HepG2 (cell line): ENCODE measurements around the gene SUSD3. TPM values are rescaled to one million over a fixed set of nuclear protein-coding genes. Genes with fewer than 3 reads are reported as not detected.

Experiments
- CCAR2 ChIP-seq: fragments of 200-400 bp; formaldehyde crosslinking; optimal IDR thresholded peaks from 2 replicates; pipeline ENCODE3; 2018; ENCODE audit warnings: low read depth, mild to moderate bottlenecking, low read length, moderate library complexity
- CHD4 ChIP-seq: fragments of 200-600 bp; sonication (generic); IDR thresholded peaks from 2 replicates; pipeline ENCODE4 v1.7.0; 2017; ENCODE audit warnings: mild to moderate bottlenecking, low read length, borderline replicate concordance
- HOXD1 ChIP-seq: sonication (generic); formaldehyde crosslinking; IDR thresholded peaks from 2 replicates; pipeline ENCODE4 v1.5.0; 2020; ENCODE audit warnings: missing genetic modification reagents
- JDP2 ChIP-seq: sonication (generic); formaldehyde crosslinking; IDR thresholded peaks from 2 replicates; pipeline ENCODE4 v1.8.1; 2022; ENCODE audit warnings: missing genetic modification reagents, borderline replicate concordance
- KLF11 ChIP-seq: IDR thresholded peaks from 2 replicates; pipeline ENCODE4 v1.6.1; 2016; ENCODE audit warnings: missing compliant biosample characterization
- KMT2B ChIP-seq: IDR thresholded peaks from 2 replicates; pipeline ENCODE4 v1.6.1; 2016; ENCODE audit warnings: missing genetic modification reagents, missing compliant biosample characterization
- MTA1 ChIP-seq: sonication (generic); formaldehyde crosslinking; IDR thresholded peaks from 2 replicates; pipeline ENCODE4 v1.4.0; 2020; ENCODE audit warnings: missing genetic modification reagents, mild to moderate bottlenecking, borderline replicate concordance
- MYC ChIP-seq: sonication (generic); formaldehyde crosslinking; IDR thresholded peaks from 2 replicates; pipeline ENCODE4 v1.9.0; 2021; ENCODE audit warnings: missing genetic modification reagents, borderline replicate concordance
- NFATC3 ChIP-seq: sonication (generic); formaldehyde crosslinking; IDR thresholded peaks from 2 replicates; pipeline ENCODE4 v1.5.1; 2020; ENCODE audit warnings: mild to moderate bottlenecking, missing genetic modification reagents
- POLR2A ChIP-seq, 2 experiments: IDR thresholded peaks; 2 replicates each; pipeline ENCODE4 v1.6.1; 2011; ENCODE audit warnings: low read depth in 2 of 2, low read length in 2 of 2, mild to moderate bottlenecking in 1 of 2, moderate library complexity in 1 of 2; ENCODE audit not compliant: insufficient read depth in 1 of 2
- RARA ChIP-seq: IDR thresholded peaks from 2 replicates; pipeline ENCODE4 v1.6.1; 2016; ENCODE audit warnings: missing genetic modification reagents, missing compliant biosample characterization
- RELA ChIP-seq: sonication (generic); formaldehyde crosslinking; IDR thresholded peaks from 2 replicates; pipeline ENCODE4 v1.4.0; 2020; ENCODE audit warnings: missing genetic modification reagents
- SIX4 ChIP-seq: sonication (generic); formaldehyde crosslinking; IDR thresholded peaks from 2 replicates; pipeline ENCODE4 v1.4.0; 2020; ENCODE audit warnings: missing genetic modification reagents
- SRY ChIP-seq: sonication (generic); formaldehyde crosslinking; IDR thresholded peaks from 2 replicates; pipeline ENCODE4 v1.8.0; 2022; ENCODE audit warnings: mild to moderate bottlenecking, missing genetic modification reagents
- XRCC5 ChIP-seq: fragments of 200-400 bp; formaldehyde crosslinking; optimal IDR thresholded peaks from 2 replicates; pipeline ENCODE3; 2017; ENCODE audit warnings: mild to moderate bottlenecking, low read length
- ZFP1 ChIP-seq: IDR thresholded peaks from 2 replicates; pipeline ENCODE4 v1.6.1; 2016
- ZFX ChIP-seq: sonication (generic); formaldehyde crosslinking; IDR thresholded peaks from 2 replicates; pipeline ENCODE4 v1.4.0; 2020; ENCODE audit warnings: mild to moderate bottlenecking, low read depth, missing genetic modification reagents, moderate library complexity
- ZNF317 ChIP-seq: sonication (generic); formaldehyde crosslinking; IDR thresholded peaks from 2 replicates; pipeline ENCODE4 v1.5.0; 2020; ENCODE audit warnings: mild to moderate bottlenecking, missing genetic modification reagents
- ZNF598 ChIP-seq: sonication (generic); formaldehyde crosslinking; IDR thresholded peaks from 2 replicates; pipeline ENCODE4 v1.5.1; 2020; ENCODE audit warnings: mild to moderate bottlenecking, missing genetic modification reagents, borderline replicate concordance
- ZNF674 ChIP-seq: sonication (generic); formaldehyde crosslinking; IDR thresholded peaks from 2 replicates; pipeline ENCODE4 v1.5.0; 2020; ENCODE audit warnings: low read depth, mild to moderate bottlenecking, missing genetic modification reagents
- ZSCAN9 ChIP-seq: IDR thresholded peaks from 2 replicates; pipeline ENCODE4 v1.6.1; 2016; ENCODE audit warnings: borderline replicate concordance
- polyA plus RNA-seq, 8 experiments: library from polyadenylated mRNA; depleted of rRNA in 3 of 8; stranded (reverse) in 7 of 8; unstranded in 1 of 8; fragments of >200 nt; fragmentation: Illumina TruSeq in 4 of 8; extraction: Trizol in 4 of 8; gene quantifications; 2 replicates each; pipeline versions ENCODE4 v1.2.1 to v1.2.3, GENCODE V29; 2011 to 2016; ENCODE audit warnings: low read depth in 4 of 8, missing spikeins in 1 of 8, mixed read lengths in 1 of 8; ENCODE audit not compliant: insufficient read depth in 1 of 8
- total RNA-seq, 5 experiments: library from RNA; depleted of rRNA; stranded (reverse); fragments of >200 nt; fragmentation: Illumina TruSeq; extraction: Trizol; gene quantifications; 2 replicates each; pipeline ENCODE4 v1.2.3, GENCODE V29; 2016; ENCODE audit warnings: low read depth in 1 of 5
- TF ChIP-seq, protein P1 (sequence below): sonication (generic); formaldehyde crosslinking; IDR thresholded peaks from 2 replicates; pipeline ENCODE4 v1.8.0; 2022; ENCODE audit warnings: missing genetic modification reagents, mild to moderate bottlenecking, moderate library complexity, borderline replicate concordance
- TF ChIP-seq, protein P2 (sequence below): sonication (generic); formaldehyde crosslinking; IDR thresholded peaks from 2 replicates; pipeline ENCODE4 v1.5.1; 2020; ENCODE audit warnings: mild to moderate bottlenecking, missing genetic modification reagents, moderate library complexity

Gene SUSD3
- total and polyA plus RNA-seq, 2 of the 13 experiments (the other 11 are each of a cell fraction or from before 2014, with no cell fraction given), result 7.0 to 9.1 TPM

DNA sequence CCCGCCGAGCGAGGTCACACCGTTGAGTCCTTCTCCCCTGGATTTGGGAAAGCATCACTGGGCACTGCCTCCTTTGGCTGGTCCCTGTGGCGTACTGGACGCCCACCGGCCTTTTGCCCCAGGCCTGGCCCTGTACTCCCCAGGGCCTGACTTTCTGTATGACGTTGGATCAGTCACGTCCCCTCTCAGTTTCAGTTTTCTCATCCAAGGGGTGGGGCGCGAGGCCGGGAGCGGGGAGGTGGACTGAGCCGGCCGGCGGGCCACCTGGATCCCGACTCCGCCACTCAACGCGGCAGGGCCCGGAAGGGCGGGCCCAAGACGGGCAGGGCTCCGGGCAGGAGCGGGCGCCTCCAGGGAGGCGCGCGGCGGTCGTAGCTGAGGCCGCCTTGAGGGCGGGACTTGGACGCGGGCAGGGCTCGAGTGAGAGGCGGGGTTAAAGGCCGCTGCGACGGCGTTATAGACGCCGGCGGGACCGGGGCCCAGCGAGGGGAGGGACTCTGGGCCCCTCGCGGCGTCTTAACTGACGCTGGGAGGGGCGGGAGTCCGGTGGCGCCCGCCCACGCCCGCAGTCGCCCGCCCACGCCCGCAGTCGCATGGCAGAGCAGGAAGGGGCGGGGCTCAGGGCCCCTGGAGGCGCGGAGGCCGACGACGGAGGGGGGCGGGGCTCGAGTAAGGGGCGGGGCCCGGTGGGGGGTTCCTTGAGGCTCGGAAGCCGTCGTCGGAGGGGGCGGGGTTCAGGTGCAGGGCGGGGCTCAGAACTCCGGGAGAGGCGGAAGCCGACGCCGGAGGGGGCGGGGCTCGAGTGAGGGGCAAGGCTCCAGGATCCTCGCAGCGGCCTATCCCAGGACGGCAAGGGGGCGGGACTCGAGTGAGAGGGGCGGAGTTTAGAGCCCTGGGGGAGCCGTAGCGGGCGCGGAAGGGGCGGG is 37.0 kb downstream of the SUSD3 start (continued):
- TF ChIP-seq, protein P1, sequence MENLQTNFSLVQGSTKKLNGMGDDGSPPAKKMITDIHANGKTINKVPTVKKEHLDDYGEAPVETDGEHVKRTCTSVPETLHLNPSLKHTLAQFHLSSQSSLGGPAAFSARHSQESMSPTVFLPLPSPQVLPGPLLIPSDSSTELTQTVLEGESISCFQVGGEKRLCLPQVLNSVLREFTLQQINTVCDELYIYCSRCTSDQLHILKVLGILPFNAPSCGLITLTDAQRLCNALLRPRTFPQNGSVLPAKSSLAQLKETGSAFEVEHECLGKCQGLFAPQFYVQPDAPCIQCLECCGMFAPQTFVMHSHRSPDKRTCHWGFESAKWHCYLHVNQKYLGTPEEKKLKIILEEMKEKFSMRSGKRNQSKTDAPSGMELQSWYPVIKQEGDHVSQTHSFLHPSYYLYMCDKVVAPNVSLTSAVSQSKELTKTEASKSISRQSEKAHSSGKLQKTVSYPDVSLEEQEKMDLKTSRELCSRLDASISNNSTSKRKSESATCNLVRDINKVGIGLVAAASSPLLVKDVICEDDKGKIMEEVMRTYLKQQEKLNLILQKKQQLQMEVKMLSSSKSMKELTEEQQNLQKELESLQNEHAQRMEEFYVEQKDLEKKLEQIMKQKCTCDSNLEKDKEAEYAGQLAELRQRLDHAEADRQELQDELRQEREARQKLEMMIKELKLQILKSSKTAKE (CRISPR knock-in tag), result peak; percentile 48; the same call in 1 of the 2 replicates
- TF ChIP-seq ZFX (peak; percentile 91), CCAR2 (no peak), SIX4 (CRISPR knock-in tag) (no peak), JDP2 (no peak), HOXD1 (CRISPR knock-in tag) (0 out of 2 replicates have a peak, but pooled peaks have one; percentile 27), ZNF598 (CRISPR knock-in tag) (0 out of 2 replicates have a peak, but pooled peaks have one; percentile 57), KLF11 (CRISPR knock-in tag) (no peak), POLR2A (IDR thresholded peaks at IDR 0.05; ENCODE audit: insufficient read depth in 1 of 2, low read depth in 2 of 2, low read length in 2 of 2) (peak in 1 of 2 experiments; percentile 36; a peak in 2 of 4 replicates), RELA (0 out of 2 replicates have a peak, but pooled peaks have one; percentile 18), ZNF674 (CRISPR knock-in tag) (no peak), CHD4 (no peak; the same call in 1 of the 2 replicates), RARA (CRISPR knock-in tag) (0 out of 2 replicates have a peak, but pooled peaks have one; percentile 6), SRY (CRISPR knock-in tag) (0 out of 2 replicates have a peak, but pooled peaks have one; percentile 55), ZSCAN9 (CRISPR knock-in tag) (peak; percentile 17; the same call in 1 of the 2 replicates), KMT2B (CRISPR knock-in tag) (no peak), MTA1 (CRISPR knock-in tag) (peak; percentile 55; the same call in 1 of the 2 replicates), MYC (CRISPR knock-in tag) (peak; percentile 13; the same call in 1 of the 2 replicates), XRCC5 (peak; percentile 89), ZFP1 (CRISPR knock-in tag) (no peak), NFATC3 (CRISPR knock-in tag) (no peak), ZNF317 (CRISPR knock-in tag) (no peak)
- TF ChIP-seq, protein P2, sequence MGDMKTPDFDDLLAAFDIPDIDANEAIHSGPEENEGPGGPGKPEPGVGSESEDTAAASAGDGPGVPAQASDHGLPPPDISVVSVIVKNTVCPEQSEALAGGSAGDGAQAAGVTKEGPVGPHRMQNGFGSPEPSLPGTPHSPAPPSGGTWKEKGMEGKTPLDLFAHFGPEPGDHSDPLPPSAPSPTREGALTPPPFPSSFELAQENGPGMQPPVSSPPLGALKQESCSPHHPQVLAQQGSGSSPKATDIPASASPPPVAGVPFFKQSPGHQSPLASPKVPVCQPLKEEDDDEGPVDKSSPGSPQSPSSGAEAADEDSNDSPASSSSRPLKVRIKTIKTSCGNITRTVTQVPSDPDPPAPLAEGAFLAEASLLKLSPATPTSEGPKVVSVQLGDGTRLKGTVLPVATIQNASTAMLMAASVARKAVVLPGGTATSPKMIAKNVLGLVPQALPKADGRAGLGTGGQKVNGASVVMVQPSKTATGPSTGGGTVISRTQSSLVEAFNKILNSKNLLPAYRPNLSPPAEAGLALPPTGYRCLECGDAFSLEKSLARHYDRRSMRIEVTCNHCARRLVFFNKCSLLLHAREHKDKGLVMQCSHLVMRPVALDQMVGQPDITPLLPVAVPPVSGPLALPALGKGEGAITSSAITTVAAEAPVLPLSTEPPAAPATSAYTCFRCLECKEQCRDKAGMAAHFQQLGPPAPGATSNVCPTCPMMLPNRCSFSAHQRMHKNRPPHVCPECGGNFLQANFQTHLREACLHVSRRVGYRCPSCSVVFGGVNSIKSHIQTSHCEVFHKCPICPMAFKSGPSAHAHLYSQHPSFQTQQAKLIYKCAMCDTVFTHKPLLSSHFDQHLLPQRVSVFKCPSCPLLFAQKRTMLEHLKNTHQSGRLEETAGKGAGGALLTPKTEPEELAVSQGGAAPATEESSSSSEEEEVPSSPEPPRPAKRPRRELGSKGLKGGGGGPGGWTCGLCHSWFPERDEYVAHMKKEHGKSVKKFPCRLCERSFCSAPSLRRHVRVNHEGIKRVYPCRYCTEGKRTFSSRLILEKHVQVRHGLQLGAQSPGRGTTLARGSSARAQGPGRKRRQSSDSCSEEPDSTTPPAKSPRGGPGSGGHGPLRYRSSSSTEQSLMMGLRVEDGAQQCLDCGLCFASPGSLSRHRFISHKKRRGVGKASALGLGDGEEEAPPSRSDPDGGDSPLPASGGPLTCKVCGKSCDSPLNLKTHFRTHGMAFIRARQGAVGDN (CRISPR knock-in tag), result peak; percentile 83
